ENCODE results near the gene SCARF2.
A peak's percentile ranks its signal among the peaks of the same experiment; 100 is the strongest.

SCARF2 gene

GRCh38 chr22:20433191-20433590 is 4.4 kb downstream of the SCARF2 start:
- Histone ChIP-seq H3K4me3 (no peak overlapping the region), H3K27ac (no peak overlapping the region)
- DNase-seq (ENCODE audit: low spot score): no peak
- TF ChIP-seq CTCF (IDR thresholded peaks at IDR 0.05): no peak

- no peak overlapping the region for H3K27ac ChIP-seq
- DNase-seq (ENCODE audit: low spot score): no peak
- TF ChIP-seq CTCF (IDR thresholded peaks at IDR 0.05): no peak
- H3K4me3 ChIP-seq: no peak overlapping the region
Observed at GRCh38 chr22:20432244-20432686, 5.4 kb downstream of the SCARF2 start.

GRCh38 chr22:20431511-20432192 is 6.0 kb downstream of the SCARF2 start:
- H3K4me3 ChIP-seq: peak overlapping the region; percentile 59
- TF ChIP-seq CTCF (IDR thresholded peaks at IDR 0.05): no peak
- no peak for DNase-seq (ENCODE audit: low spot score)
- no peak overlapping the region for H3K27ac ChIP-seq

DNA sequence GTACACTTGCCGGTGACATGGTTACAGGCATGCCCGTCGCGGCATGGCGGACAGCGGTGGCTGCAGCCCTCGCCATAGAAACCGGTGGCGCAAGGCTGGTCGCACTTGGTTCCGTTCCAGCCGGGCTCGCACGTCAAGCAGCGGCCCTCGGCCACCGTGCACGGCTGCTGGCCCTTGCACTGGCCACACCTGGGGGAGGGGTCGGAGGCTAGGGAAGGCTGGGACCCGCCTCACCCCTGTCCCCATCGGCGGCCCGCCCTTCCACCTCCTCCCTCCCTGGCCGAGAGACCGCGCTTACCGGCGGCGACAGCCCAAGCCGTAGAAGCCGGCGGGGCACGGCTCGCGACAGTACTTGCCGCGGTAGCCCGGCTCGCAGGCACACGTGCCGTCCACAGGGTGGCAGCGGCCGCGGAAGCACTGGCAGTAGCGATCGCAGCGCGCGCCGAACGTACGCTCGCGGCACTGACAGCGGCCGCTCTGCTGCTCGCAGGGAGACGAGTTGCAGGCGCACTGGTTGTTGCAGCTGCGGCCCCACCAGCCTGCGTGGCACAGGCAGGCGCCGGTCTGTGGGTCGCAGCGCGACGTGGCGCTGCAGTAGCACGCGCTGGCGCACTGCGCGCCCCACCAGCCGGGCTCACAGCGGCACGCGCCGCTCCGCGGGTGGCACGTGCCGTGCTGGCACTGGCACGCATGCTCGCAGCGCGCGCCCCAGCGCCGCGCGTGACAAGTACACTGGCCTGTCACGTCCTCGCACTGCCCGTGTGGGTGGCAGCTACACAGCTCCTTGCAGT is 6.7 kb downstream of the SCARF2 start:
- no peak overlapping the region for H3K27ac ChIP-seq
- DNase-seq (ENCODE audit: low spot score): no peak
- peak overlapping the region; percentile 59 for H3K4me3 ChIP-seq
- no peak for TF ChIP-seq CTCF (IDR thresholded peaks at IDR 0.05)

DNA sequence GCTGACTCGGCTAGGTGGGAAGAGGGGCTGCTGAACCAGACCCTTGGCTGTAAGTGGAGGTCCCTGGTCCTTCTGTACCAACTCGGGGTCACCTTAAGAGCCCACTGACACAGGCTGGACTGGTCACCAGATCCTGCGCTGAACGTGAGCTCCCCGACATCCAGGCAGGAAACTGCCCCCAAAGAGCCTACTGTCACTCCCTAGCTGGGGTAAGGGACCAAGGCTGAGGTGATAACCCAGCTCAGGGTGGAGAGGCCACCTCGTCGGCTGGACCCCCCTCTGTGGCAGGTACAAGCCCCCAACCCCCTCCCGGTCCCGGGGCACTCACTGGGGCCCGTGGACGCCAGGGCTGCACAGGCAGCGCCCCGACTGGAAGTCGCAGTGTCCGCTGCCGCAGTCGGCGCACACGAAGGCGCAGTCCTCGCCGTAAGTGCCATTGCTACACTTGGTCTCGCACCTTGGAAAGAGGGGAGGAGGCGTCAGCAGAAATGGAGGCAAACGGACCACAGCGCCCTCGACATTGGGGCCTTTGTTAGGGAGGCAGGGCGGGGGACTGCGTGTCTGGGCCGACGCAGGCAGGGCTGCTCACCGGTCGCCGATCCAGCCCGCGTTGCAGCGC is 7.4 kb downstream of the SCARF2 start:
- H3K27ac ChIP-seq: no peak overlapping the region
- no peak for TF ChIP-seq CTCF (IDR thresholded peaks at IDR 0.05)
- DNase-seq (ENCODE audit: low spot score): no peak
- peak overlapping the region; percentile 59 for H3K4me3 ChIP-seq

DNA sequence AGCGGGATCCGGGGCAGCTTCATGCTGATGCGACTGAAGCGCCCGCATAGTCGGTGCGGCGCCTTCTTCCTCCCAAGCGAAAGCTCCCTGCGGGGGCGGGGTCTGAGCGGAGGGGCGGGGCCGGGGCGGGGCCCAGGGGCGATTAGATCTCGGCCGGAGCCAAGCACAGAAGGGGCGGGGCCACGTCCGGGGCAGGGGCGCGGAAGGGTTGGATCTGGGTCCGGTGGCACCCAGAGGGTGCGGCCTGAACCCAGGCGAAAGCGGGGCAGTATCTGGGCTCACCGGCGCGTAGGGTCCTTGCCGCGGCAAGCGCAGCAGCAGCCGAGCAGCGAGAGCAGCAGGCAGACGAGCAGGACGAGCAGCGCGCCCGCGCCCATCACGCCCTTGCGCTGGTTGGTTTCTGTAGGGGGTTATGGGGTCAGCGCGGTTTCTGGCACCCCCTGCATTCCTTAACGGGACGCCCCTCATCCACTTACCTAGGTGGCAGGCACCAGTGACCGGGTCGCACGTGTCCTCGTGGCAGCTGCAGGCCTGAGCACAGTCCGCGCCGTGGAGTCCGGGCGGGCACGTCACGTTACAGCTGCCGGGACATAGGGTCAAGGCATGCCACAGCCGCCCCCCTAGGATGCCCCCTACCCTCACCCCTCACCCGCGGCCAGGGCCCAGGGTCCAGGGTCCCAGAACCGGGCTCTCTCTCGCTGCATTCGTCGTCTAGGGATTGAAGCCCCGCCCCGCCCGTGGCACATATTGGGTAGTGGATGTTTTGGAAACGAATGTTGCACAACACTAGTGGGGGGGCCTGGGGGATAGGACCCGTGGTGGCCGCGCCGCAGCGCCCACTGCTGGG is 8.1 kb downstream of the SCARF2 start:
- H3K27ac ChIP-seq: no peak overlapping the region
- TF ChIP-seq CTCF (IDR thresholded peaks at IDR 0.05): no peak
- H3K4me3 ChIP-seq: peak overlapping the region; percentile 58
- DNase-seq (ENCODE audit: low spot score): no peak

All from coronary artery (tissue), 2 donors.